Loucy (cell line): ENCODE measurements around the gene RTRAF.

Source experiments
- EZH2phosphoT487 ChIP-seq: fragments of 200-600 bp; IDR thresholded peaks from 2 replicates; pipeline ENCODE4 v1.6.1; 2018; ENCODE audit warnings: antibody characterized with exemption, mild to moderate bottlenecking, moderate library complexity, borderline replicate concordance
- TF ChIP-seq, protein P1 (sequence below): fragments of 200-600 bp; sonication (generic); conservative IDR thresholded peaks from 2 replicates; pipeline ENCODE4 v1.5.1; 2014; ENCODE audit warnings: mild to moderate bottlenecking, antibody characterized with exemption, low read length

DNA sequence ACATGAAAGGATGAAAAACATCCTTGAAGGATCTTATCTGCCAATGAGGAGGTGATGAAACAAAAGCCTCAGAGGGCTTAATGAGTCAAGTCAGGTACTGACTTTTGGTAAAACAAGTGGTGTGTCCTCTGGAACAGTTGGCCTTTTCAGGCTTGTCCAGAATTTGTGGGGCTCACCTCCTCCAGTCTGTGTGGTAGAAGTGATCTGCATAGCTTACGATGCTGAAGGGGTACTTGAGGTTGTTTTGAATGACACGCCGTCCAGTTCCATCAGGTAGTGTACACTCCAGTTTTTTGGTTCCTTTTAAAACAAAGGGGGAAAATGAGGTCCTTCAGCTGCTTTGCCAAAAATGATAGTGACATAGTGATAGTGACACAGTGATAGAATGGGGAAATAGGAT, 17.0 kb downstream of the RTRAF start:
- TF ChIP-seq, protein P1, sequence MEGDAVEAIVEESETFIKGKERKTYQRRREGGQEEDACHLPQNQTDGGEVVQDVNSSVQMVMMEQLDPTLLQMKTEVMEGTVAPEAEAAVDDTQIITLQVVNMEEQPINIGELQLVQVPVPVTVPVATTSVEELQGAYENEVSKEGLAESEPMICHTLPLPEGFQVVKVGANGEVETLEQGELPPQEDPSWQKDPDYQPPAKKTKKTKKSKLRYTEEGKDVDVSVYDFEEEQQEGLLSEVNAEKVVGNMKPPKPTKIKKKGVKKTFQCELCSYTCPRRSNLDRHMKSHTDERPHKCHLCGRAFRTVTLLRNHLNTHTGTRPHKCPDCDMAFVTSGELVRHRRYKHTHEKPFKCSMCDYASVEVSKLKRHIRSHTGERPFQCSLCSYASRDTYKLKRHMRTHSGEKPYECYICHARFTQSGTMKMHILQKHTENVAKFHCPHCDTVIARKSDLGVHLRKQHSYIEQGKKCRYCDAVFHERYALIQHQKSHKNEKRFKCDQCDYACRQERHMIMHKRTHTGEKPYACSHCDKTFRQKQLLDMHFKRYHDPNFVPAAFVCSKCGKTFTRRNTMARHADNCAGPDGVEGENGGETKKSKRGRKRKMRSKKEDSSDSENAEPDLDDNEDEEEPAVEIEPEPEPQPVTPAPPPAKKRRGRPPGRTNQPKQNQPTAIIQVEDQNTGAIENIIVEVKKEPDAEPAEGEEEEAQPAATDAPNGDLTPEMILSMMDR = no peak
- no peak for TF ChIP-seq EZH2phosphoT487
